ENCODE data around the gene SH3BP5L. TPM values are rescaled to one million over a fixed set of nuclear protein-coding genes. Genes with fewer than 3 reads are reported as not detected.

The SH3BP5L gene
- total and polyA plus RNA-seq, 3 donors from 2014 or later: 26.8 to 31.5 (median 31.1) TPM

DNA sequence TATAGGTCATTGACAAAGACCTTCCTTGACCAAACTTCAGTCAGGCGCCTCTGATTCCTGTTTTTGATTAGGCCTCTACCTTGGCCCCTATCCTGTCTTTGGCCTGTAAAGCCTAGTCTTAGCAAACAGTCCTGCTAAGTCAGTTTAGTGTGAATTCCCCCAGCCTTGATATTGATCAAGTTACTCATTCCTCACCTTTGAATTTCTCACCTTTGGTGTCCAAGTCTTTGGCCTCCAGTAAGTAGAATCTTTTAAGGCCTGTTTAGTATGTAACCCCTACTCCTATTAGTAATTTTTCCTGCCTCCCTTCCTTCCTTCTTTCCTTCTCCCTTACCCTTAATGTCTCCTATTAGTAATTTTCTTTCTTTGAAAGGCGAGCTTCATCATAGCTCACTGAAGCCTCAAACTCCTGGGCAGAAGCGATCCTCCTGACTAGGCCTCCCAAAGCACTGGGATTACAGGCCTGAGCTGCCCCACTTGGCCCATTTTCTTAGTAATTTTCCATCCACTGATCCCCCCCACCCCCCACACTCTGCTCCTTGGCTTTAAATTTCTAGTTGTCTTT, 46.2 kb upstream of the SH3BP5L start:
- WGBS, 2 donors: 86 to 94% methylated on average over 3 of the region's 3 CpGs
- Histone ChIP-seq H3K9me3 (no peaks in the 10 kb centered on the region), H3K27me3 (no peaks in the 10 kb centered on the region), H3K27ac (peak overlapping the region in 1 of 2 donors; percentile 94), H3K4me3 (no peak overlapping the region), H3K36me3 (ENCODE audit: low read depth, missing control alignments) (no peaks in the 10 kb centered on the region), H3K4me1 (no peaks in the 10 kb centered on the region)
- no peak for DNase-seq
- intact Hi-C loops (cut with DNase I; ENCODE audit: low total_unique reads): no loop called here
- TF ChIP-seq POLR2A (IDR thresholded peaks at IDR 0.05): no peak
- TF ChIP-seq, protein P1, sequence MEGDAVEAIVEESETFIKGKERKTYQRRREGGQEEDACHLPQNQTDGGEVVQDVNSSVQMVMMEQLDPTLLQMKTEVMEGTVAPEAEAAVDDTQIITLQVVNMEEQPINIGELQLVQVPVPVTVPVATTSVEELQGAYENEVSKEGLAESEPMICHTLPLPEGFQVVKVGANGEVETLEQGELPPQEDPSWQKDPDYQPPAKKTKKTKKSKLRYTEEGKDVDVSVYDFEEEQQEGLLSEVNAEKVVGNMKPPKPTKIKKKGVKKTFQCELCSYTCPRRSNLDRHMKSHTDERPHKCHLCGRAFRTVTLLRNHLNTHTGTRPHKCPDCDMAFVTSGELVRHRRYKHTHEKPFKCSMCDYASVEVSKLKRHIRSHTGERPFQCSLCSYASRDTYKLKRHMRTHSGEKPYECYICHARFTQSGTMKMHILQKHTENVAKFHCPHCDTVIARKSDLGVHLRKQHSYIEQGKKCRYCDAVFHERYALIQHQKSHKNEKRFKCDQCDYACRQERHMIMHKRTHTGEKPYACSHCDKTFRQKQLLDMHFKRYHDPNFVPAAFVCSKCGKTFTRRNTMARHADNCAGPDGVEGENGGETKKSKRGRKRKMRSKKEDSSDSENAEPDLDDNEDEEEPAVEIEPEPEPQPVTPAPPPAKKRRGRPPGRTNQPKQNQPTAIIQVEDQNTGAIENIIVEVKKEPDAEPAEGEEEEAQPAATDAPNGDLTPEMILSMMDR (IDR thresholded peaks at IDR 0.05): no peak

DNA sequence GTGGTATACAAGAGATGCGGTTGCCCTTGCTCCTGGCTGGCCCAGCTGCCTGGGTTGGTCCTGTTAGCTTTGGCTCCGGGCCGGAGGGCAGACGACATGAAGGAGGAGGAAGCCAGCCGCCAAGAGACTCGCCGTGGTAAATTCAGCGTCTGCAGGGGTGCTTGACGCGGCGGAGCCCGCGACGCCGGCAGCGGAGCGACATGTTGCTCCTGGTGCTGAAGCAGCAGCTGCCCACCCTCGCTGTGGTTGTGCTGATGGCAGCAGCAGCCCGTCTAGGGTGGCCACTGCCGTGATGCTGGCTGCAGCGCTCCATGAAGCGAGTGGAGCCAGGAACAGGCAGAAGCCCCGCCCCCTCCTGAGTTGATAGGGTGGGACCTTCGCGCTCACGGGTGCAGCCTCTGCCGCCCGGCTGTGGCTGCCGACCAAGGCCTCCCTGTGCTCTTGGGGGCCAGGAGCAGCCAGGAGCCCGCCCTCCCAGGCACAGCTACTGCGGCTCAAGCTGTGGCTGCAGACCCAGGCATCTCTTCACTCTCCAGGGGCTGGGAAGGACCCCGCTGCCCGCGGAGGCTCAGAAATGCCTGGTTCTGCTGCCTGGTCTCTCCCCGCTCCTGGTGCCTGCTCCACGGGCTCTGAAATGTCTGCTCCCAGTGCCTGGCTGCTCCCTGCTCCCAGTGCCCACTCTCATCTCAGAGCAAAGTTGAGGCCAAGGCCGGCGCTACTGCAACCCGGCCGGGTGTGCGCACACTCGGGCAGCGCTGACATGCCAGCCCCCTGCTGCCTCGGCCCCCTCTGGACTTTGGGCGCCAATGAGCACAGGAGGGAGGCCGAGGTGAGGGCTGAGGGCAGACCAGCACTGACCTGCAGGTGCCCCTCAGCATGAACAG, 37.5 kb upstream of the SH3BP5L start:
- intact Hi-C loops (cut with DNase I; ENCODE audit: low total_unique reads): no loop called here
- H3K27me3 ChIP-seq: no peaks in the 10 kb centered on the region
- no peaks in the 10 kb centered on the region for H3K36me3 ChIP-seq (ENCODE audit: low read depth, missing control alignments)
- peak; percentile 96 for DNase-seq
- TF ChIP-seq POLR2A (IDR thresholded peaks at IDR 0.05): no peak
- TF ChIP-seq, protein P1 (IDR thresholded peaks at IDR 0.05): no peak
- WGBS, 2 donors: 3 to 4% methylated on average over 7 to 37 of the region's 46 CpGs
- peak overlapping the region; percentile 45 to 68 for H3K4me3 ChIP-seq
- H3K4me1 ChIP-seq: peaks cover 19% of the 10 kb centered on the region
- peak overlapping the region; percentile 52 to 57 for H3K27ac ChIP-seq
- H3K9me3 ChIP-seq: no peaks in the 10 kb centered on the region

DNA sequence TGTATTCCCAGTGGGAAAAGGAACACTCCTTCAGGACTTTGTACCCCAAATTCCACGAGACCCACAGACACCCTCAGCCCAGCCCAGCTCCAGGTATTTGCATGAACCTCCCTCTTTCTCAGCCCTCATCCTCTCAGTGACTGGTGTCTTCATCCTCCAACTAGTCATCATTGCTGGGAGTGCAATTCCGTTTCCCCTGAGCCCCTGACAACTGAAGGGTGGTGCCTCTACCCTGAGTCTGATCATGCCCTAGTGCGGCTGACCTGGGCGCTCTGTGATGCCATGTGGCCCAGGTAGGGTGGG, 36.9 kb upstream of the SH3BP5L start:
- WGBS, 2 donors: 12 to 15% methylated on average over 2 to 4 of the region's 4 CpGs

DNA sequence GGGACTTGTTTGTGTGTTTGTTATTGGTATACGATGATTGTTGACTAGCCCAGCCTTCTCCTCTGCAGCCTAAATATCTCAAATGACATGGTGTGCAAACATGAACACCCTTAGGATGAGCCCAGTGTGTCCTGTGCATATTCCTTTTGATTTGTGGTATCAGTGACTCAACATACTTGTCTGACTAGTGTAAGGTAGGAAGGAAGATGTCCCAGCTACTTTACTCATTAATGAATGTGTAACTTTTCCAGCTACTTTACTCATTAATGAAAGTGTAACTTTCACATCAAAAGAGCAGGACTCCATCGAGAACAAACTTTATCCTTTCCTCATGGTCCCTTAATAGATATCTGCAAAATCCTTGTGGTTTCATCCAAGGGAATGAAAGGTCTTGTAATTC, 35.9 kb upstream of the SH3BP5L start:
- TF ChIP-seq, protein P1 (IDR thresholded peaks at IDR 0.05): no peak
- no peak for TF ChIP-seq POLR2A (IDR thresholded peaks at IDR 0.05)
- intact Hi-C loops (cut with DNase I; ENCODE audit: low total_unique reads): no loop called here
- 86% methylated on average over 2 of the region's 2 CpGs for WGBS, 2 donors
- peaks cover 30% of the 10 kb centered on the region for H3K4me1 ChIP-seq
- DNase-seq: no peak
- no peaks in the 10 kb centered on the region for H3K9me3 ChIP-seq
- H3K4me3 ChIP-seq: no peak overlapping the region
- H3K27me3 ChIP-seq: no peaks in the 10 kb centered on the region
- no peak overlapping the region for H3K27ac ChIP-seq
- no peaks in the 10 kb centered on the region for H3K36me3 ChIP-seq (ENCODE audit: low read depth, missing control alignments)

More for the DNA sequence above, 36.9 kb upstream of the SH3BP5L start:
- no peak for TF ChIP-seq POLR2A (IDR thresholded peaks at IDR 0.05)
- TF ChIP-seq, protein P1 (IDR thresholded peaks at IDR 0.05): no peak
- Histone ChIP-seq H3K27ac (peak overlapping the region; percentile 52 to 57), H3K36me3 (ENCODE audit: low read depth, missing control alignments) (no peaks in the 10 kb centered on the region), H3K4me3 (peak overlapping the region; percentile 45 to 68), H3K9me3 (no peaks in the 10 kb centered on the region), H3K4me1 (peaks cover 24% of the 10 kb centered on the region), H3K27me3 (no peaks in the 10 kb centered on the region)
- DNase-seq: no peak
- intact Hi-C loops (cut with DNase I; ENCODE audit: low total_unique reads): no loop called here

Measured in testis (tissue), 3 donors.